Stimulated activated CD4-positive, alpha-beta T cell treated with anti-CD3 and anti-CD28 coated beads, Interleukin-1b, Interleukin-23, amount 100 ng/mL, for 1 hour (primary cell): Measurements from ENCODE around the gene BRCA2.
"Not testable (repeated sequence)": the region's sequence is repeated elsewhere in the genome, so short reads cannot be mapped to it uniquely, and the experiment has no call there.

Source experiments
- DNase-seq, 2 donors: peaks; one replicate each; pipeline ENCODE4 v3.0.0-alpha.2; 2020; ENCODE audit warnings: low read depth in 2 of 2

BRCA2 gene

DNA sequence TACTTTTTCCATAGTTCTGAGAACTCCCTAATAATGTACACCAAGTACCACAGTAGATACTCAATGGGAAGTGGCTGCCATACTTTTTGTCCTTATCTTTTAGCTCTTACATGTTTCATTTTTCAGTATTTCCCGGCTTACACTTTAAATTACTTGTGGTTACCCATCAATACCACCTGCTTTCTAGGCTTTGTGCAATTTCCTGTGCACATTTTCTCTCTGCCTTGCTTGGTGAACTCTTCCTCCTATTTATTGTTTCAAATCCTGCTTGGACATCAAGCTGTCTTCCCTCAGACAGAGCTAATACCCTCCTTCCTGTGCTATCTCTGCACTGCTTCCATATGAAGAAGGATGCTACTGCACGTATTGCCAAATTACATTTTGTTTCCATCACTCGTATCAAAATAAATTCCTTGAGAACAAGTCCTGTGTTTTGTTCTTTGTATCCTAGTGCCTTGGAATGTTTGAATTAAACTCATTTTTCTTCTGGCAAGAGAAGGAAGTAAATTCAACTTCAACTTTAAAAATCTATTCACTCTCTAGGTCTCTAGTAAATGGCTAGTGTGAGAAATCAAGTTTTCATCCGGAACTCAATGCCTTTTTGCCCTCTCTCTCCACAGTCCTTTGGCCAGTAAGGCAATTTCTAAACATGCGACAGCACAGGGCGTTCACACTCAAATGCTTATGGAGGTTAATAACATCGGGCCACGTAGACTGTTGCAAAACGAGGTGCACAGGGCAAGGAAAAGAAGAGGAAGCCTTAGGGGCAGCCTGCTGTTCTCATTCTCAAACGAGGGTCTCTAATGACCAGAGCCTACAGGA is 5.8 kb upstream of the BRCA2 start:
- no peak for DNase-seq

DNA sequence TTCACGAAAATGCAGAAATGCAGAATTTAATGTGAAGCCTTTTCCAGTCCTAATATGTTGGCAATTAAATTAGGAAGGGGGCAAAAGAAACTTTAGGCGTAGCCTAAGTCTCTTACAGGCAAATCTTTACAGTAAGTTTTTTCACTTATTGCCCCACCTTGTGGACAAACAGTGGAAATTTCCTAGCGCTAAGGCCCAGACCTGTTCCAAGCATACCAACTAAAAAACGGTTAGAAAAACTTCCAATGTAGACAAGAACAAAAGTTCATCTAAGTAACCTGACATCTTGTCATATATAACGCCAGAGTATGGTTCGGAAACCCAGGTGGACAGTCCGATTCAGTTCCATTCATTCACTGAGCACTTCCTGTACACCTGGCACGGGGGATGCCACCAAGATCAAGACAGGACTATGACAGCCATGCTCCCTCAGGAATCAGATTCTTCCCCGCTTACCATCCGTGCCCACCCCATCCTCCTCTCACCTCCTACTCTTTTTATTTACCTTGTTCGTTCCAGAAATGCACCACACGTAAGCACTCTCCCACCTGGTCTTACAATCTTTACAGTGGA is 5.1 kb upstream of the BRCA2 start:
- DNase-seq = no peak

DNA sequence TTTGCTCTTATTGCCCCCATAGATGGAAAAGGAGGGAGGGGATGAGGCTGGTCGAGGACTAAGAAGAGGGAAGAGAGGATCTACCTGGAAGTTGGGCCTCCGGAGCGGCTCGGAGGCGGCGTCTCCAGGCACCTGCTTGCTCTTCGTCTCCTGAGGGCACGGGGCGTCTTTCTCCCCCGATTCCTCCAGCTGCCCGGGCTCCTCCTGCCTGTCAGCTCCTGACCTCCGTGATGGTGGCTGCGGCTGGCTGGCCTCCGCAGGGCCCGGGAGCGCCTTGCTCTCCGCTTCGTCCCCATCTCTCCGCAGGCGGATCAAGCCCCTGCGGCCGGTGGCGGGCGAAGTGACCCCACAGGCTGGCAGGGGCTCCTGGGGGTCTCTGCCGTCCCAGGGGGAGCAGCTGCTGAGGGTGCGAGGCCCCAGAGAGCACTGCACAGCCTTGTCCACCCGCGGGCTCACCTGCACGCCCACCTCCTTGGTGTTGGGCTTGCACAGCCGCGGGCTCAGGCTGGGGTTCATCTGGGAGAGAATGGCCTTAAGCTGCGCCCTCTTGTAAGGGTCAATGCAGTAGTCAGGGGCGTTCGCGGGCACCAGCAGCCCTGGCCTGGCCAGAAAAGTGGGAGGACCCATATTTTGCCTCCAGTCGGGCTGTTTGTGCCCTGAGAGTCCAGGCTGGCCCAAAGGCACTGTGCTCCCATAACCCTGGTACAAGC is 4.0 kb upstream of the BRCA2 start:
- no peak for DNase-seq

DNA sequence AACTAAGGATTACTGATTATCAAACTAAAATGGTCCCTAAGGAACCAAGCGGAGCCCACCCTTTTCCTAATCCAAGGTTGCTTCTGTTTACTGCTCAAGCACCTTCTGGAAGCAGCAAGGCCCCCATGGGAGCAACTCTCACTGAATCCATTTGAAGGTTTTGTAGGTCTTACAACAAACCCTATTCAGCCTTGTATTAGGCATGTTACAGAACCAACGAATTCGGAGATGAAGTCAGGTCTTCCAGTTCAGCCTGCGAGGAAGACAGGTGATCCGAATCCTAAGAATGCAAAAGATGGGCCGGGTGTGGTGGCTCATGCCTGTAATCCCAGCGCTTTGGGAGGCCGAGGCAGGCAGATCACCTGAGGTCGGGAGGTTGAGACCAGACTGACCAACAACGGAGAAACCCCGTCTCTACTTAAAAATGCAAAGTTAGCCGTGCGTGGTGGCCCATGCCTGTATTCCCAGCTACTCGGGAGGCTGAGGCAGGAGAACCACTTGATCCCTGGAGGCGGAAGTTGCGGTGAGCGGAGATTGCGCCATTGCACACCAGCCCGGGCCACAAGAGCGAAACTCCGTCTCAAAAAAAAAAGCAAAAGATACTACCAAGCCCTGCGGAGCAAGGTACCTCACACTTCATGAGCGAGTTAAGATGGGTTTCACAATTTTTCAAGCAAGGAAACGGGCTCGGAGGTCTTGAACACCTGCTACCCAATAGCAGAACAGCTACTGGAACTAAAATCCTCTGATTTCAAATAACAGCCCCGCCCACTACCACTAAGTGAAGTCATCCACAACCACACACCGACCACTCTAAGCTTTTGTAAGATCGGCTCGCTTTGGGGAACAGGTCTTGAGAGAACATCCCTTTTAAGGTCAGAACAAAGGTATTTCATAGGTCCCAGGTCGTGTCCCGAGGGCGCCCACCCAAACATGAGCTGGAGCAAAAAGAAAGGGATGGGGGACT is 754 bp upstream of the BRCA2 start:
- no peak for DNase-seq

DNA sequence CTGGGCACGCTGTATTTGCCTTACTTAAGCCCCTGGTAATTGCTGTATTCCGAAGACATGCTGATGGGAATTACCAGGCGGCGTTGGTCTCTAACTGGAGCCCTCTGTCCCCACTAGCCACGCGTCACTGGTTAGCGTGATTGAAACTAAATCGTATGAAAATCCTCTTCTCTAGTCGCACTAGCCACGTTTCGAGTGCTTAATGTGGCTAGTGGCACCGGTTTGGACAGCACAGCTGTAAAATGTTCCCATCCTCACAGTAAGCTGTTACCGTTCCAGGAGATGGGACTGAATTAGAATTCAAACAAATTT is 676 bp downstream of the BRCA2 start:
- no peak for DNase-seq

DNA sequence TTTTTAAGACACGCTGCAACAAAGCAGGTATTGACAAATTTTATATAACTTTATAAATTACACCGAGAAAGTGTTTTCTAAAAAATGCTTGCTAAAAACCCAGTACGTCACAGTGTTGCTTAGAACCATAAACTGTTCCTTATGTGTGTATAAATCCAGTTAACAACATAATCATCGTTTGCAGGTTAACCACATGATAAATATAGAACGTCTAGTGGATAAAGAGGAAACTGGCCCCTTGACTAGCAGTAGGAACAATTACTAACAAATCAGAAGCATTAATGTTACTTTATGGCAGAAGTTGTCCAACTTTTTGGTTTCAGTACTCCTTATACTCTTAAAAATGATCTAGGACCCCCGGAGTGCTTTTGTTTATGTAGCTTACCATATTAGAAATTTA is 1.2 kb downstream of the BRCA2 start:
- no peak for DNase-seq

DNA sequence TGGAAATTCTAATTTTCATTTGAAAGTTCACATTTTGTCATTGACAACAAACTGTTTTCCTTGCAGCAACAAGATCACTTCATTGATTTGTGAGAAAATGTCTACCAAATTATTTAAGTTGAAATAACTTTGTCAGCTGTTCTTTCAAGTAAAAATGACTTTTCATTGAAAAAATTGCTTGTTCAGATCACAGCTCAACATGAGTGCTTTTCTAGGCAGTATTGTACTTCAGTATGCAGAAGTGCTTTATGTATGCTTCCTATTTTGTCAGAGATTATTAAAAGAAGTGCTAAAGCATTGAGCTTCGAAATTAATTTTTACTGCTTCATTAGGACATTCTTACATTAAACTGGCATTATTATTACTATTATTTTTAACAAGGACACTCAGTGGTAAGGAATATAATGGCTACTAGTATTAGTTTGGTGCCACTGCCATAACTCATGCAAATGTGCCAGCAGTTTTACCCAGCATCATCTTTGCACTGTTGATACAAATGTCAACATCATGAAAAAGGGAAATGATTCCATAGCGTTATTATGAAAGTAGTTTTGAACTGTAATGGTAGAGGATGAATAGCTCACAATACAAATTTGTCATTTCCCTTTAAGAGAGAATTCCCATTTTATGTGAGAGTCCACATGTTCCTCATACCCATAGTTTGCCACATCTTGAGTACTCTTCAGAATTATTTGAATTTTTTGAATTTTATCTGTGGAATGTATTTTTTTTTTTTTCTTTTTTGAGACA is 2.6 kb downstream of the BRCA2 start:
- DNase-seq = no peak

DNA sequence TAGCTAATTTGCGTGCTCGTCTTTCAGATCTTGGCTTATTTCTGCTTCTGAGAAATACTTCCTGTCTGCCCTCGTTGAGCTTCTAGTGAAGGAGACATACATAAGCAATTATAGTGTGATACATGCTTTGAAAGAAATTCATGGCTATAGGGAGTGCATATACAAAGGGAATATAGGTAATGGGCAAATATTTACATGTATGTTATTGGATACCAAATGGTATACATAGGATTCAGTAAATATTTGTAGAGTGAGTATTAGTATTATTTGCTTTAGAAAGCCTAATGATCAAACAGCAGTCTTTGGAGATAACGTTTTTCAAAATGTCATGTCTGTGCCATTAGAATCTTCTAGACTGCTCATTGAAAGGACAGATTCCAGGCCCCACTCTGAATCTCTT is 5.2 kb downstream of the BRCA2 start:
- DNase-seq = no peak

DNA sequence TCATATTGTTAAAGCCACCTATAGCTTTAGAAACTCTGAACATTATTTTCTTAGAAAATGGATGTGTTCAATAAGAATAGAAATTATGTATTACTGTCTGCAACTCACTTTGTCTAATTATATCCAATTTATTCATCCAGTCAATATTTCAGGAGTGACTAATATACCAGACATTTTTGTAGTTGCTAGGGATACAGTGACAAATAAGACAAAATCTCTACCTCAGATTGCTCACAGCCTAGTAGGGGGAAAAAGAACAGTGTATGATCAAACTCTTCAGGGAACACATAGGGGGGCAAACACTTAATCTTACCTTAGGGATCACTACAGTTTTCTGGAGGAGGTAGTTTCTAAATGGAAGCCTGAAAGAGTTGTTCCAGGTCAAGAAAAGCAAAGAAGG is 8.6 kb downstream of the BRCA2 start:
- no peak for DNase-seq

DNA sequence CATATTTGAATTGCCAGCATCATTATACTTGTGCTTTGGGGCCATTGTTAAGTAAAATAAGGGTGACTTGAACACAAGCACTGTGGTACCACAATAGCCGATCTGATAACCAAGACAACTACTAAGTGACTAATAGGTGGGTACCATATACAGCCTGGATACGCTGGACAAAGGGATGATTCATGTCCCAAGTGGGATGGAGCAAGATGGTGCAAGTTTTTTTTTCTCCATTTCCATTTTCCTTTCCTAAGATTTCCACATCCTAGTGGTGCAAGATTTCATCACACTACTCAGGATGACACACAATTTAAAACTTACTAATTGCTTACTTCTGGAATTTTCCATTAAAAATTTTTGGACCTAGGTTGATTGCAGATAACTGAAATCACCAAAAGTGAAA is 15.1 kb downstream of the BRCA2 start:
- DNase-seq = no peak

DNA sequence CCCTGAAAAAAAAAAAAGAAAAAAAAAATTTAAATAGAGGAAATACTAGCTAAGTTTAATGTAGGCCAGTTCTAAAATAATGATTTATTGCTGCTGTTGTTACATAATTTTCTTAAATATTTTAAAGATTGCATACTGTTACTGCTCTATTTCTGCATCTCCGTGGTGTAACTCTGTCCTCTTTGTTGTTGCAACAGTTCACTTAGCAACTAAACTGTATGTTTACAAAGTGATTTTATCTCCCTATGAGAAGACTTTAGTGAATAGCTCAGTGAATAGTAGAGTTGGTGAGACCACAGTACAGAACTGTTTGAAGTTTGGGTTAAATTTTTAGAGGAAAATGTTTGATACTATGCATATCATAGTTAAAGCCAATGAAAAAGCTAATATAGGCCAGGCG is 19.4 kb downstream of the BRCA2 start:
- DNase-seq = no peak

DNA sequence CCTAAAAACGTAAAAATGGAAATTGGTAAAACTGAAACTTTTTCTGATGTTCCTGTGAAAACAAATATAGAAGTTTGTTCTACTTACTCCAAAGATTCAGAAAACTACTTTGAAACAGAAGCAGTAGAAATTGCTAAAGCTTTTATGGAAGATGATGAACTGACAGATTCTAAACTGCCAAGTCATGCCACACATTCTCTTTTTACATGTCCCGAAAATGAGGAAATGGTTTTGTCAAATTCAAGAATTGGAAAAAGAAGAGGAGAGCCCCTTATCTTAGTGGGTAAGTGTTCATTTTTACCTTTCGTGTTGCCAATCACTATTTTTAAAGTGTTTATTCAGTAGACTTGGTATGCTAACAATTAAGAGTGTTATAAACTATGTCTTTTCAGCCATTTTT is 25.6 kb downstream of the BRCA2 start:
- no peak for DNase-seq

DNA sequence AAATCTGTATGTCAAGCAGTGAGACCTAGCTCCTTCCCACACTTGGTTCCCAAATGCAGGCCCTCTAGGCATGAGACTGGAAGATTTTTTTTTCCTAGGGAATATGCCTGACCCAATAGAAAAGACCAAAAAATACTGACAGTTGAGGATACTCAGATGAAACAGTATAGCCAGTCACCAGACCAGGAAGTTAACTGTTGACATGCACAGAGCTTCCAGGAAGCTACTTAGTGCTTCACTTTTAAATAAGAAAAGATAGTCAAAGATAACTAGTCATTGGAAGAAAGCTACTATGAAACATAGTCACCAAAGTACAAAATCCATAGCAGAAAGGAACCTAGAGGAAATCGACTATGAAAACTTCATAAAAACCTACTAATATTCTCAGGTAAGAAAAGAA is 32.3 kb downstream of the BRCA2 start:
- no peak for DNase-seq

DNA sequence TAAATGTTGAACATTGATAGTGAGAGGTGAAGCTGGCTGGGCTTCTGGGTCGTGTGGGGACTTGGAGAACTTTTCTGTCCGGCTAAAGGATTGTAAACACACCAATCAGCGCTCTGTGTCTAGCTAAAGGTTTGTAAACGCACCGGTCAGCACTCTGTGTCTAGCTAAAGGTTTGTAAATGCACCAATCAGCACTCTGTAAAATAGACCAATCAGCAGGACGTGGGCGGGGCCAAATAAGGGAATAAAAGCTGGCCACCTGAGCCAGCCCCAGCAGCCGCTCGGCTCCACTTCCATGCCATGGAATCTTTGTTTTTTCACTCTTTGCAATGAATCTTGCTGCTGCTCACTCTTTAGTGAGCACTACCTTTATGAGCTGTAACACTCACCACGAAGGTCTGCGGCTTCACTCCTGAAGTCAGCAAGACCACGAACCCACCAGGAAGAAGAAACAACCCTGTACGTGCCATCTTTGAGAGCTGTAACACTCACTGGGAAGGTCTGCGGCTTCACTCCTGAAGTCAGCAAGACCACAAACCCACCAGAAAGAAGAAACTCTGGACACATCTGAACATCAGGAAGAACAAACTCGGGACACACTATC is 35.6 kb downstream of the BRCA2 start:
- DNase-seq = not testable (repeated sequence)

DNA sequence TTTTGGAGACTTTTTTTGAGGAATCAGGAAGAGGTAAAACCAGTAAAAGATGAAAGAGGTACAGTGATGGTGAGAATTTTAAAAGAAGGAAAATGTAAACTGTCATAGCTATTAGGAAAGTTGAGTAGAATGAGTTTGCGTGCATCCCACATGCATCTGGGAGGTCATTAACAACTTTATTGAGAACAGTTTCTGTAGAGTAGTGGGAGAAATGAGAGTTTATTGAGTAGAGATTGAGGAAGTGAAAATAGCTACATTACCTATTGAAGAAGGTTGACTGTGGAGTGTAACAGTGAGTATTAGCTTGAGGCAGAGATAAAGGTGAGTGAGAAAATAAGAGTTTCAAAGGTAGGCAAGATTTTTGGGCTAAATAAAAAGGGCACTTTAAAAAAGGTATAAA is 38.7 kb downstream of the BRCA2 start:
- DNase-seq = no peak

DNA sequence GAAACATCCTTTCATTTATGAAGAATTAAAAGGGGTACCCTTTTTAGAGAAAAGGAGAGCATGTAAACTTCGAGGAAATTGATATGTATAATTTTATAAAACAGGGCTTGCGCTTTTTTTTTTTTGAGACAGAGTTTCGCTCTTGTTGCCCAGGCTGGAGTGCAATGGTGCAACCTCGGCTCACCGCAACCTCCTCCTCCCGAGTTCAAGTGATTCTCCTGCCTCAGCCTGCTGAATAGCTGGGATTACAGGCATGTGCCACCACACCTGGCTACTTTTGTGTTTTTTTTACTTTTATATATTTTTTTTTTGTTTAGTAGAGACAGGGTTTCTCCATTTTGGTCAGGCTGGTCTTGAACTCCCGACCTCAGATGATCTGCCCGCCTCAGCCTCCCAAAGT is 40.6 kb downstream of the BRCA2 start:
- not testable (repeated sequence) for DNase-seq

DNA sequence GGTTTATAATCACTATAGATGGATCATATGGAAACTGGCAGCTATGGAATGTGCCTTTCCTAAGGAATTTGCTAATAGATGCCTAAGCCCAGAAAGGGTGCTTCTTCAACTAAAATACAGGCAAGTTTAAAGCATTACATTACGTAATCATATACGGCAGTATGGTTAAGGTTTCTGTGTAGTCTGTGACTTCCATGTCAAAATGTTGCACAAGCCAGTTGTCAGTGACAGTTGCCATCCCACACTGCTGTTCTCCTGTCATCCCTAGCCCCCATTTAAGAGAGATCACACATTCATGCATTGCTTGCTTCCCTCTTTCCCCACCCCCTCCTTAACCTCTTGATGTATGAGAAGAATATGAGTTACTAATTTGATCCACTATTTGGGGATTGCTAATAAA is 47.3 kb downstream of the BRCA2 start:
- DNase-seq = no peak

DNA sequence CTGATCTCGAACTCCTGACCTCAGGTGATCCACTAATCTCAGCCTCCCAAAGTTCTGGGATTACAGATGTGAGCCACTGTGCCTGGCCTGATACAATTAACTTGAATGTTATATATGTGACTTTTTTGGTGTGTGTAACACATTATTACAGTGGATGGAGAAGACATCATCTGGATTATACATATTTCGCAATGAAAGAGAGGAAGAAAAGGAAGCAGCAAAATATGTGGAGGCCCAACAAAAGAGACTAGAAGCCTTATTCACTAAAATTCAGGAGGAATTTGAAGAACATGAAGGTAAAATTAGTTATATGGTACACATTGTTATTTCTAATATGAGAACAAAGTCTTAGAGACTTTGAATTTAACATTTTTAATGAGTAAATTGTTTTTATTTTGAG is 55.5 kb downstream of the BRCA2 start:
- no peak for DNase-seq

DNA sequence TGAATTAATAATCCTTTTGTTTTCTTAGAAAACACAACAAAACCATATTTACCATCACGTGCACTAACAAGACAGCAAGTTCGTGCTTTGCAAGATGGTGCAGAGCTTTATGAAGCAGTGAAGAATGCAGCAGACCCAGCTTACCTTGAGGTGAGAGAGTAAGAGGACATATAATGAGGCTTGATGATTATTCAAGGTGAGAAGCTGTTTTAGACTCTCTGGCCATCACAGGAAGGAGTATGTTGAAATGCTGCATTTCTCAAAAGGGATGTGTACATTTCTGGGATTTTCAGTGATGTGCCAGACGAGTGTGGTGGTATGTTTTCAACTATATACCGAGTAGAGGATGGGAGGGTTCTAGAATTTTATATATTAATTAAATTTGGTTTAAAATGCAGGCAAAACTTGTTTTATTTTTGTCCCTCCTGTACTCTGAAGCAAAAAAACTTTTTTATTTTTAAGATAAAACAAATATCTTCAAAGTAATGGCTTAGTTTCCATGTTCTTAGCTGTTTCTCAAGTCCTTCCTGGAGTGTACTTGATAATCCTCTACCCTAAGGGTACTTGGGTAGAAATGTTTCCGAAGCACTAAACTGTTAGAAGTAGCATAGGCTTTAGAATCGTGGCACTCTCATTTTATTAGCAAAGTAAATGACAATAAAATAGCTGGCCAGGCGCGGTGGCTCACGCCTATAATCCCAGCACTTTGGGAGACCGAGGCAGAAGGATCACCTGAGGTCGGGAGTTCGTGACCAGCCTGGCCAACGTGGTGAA is 61.5 kb downstream of the BRCA2 start:
- DNase-seq = no peak

DNA sequence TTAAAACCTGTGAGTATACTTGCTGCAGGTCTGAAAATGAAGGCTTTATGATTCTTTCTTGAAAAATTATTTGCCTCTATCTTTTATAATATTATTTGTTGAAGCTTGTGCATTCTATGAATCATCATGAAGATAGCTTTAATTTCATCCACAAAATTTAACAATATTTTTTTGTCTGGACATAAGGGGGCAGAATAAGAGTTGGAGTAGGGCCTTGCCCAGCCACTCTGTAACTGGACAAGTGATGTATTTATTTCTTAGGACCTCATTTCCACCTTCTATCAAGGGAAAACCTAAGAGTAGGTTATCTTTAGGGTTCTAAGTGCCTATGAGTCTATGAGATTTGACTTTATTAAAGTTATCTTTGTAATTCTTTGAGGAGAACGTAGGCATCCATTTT is 62.7 kb downstream of the BRCA2 start:
- no peak for DNase-seq
